Astrocyte (in vitro differentiated cells and primary cell): Measurements from ENCODE around the gene MCHR1.

Source experiments
- EZH2 ChIP-seq: IDR thresholded peaks from 2 replicates; pipeline ENCODE4 v1.6.1; 2012; ENCODE audit warnings: mild to moderate bottlenecking, low read length, inconsistent platforms; ENCODE audit not compliant: insufficient read depth
- TF ChIP-seq, protein P1 (sequence below): IDR thresholded peaks from 2 replicates; pipeline ENCODE4 v1.5.1; 2011; ENCODE audit warnings: low read depth, mild to moderate bottlenecking, inconsistent platforms, low read length, moderate library complexity; ENCODE audit not compliant: insufficient read depth

DNA sequence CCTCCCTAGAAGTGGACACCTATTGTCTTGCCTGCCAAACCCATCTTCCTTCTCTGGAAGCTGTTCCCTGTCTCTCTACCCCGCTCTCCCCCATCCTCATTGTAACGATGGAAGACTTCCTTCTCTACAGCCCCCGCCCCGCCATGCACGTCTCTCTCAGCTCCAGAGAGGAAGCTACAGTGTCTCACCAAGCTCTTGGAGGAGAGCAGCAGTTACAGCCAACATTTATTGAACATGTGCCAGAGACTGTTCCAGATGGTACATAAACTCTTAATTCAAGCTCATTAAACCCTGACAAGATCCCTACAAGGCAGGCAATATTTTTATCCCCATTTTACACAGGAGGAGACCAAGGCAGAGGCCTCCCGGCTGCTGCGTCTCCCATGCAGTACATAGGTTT is 15.1 kb downstream of the MCHR1 start:
- no peak for TF ChIP-seq EZH2
- TF ChIP-seq, protein P1, sequence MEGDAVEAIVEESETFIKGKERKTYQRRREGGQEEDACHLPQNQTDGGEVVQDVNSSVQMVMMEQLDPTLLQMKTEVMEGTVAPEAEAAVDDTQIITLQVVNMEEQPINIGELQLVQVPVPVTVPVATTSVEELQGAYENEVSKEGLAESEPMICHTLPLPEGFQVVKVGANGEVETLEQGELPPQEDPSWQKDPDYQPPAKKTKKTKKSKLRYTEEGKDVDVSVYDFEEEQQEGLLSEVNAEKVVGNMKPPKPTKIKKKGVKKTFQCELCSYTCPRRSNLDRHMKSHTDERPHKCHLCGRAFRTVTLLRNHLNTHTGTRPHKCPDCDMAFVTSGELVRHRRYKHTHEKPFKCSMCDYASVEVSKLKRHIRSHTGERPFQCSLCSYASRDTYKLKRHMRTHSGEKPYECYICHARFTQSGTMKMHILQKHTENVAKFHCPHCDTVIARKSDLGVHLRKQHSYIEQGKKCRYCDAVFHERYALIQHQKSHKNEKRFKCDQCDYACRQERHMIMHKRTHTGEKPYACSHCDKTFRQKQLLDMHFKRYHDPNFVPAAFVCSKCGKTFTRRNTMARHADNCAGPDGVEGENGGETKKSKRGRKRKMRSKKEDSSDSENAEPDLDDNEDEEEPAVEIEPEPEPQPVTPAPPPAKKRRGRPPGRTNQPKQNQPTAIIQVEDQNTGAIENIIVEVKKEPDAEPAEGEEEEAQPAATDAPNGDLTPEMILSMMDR = no peak
